Hair follicle dermal papilla cell (primary cell): Measurements from ENCODE around the gene PCDHB13. TPM values are rescaled to one million over a fixed set of nuclear protein-coding genes. Genes with fewer than 3 reads are reported as not detected.

Source experiments
- total RNA-seq: library from RNA; depleted of rRNA; stranded (reverse); fragments of >200 nt; gene quantifications from 2 replicates; pipeline ENCODE4 v1.2.3, GENCODE V29; 2012

The PCDHB13 gene
- 1.2 and 1.3 TPM in 2 replicates for total RNA-seq

DNA sequence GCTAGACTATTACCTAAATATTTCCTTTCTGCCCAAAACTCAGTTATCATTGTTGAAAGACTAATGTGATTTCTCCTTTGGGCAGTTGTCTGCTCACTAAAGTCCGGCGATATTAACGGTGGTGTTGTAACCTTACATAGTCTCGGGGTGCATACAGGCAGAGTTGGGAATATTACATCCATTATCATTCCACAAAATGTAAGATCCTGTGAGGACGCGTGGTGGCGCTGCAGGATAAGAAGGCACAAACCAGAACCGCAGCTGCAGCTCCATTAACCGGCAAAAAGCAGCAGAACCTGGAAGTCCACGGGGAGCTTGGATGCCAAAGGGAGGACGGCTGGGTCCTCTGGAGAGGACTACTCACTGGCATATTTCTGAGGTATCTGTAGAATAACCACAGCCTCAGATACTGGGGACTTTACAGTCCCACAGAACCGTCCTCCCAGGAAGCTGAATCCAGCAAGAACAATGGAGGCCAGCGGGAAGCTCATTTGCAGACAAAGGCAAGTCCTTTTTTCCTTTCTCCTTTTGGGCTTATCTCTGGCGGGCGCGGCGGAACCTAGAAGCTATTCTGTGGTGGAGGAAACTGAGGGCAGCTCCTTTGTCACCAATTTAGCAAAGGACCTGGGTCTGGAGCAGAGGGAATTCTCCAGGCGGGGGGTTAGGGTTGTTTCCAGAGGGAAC, at the start of gene PCDHB13:
Gene PCDHB13 (plus strand): TSS at position 264 of the 684 bp plus-strand sequence. CDS start 205 bp downstream, at position 469.

DNA sequence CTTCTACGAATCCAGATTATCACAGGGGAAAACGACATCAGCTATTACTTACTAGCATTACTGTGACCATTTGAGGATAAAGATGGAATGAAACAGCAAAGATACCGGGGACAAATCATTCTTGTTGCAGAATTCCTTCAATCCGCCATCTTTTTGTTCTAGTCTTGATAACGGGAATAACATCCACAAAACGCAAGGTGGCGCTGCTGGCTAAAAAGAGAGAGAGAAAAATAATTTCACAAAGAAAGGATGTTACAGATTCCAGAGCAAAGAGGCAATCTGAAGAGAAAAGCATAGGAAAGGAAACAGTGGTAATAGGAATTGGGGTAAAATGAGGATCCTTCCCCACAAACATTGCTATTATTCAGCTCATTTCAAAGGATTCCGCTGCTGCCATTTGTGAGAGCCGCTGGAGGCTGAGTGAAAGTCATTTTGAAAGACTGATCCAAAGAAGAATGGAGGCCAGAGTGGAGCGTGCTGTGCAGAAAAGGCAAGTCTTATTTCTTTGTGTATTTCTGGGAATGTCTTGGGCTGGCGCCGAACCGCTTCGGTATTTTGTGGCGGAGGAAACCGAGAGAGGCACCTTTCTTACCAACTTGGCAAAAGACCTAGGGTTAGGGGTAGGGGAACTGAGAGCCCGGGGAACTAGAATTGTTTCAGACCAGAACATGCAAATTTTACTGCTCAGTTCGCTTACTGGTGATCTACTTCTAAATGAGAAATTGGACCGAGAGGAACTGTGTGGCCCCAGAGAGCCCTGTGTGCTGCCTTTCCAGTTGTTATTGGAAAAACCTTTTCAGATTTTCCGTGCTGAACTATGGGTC, 41.1 kb upstream of the PCDHB13 start, which contains the start of gene PCDHB7:
Gene PCDHB7 (plus strand): TSS at position 264 of the 824 bp plus-strand sequence. CDS start 192 bp downstream, at position 456.

DNA sequence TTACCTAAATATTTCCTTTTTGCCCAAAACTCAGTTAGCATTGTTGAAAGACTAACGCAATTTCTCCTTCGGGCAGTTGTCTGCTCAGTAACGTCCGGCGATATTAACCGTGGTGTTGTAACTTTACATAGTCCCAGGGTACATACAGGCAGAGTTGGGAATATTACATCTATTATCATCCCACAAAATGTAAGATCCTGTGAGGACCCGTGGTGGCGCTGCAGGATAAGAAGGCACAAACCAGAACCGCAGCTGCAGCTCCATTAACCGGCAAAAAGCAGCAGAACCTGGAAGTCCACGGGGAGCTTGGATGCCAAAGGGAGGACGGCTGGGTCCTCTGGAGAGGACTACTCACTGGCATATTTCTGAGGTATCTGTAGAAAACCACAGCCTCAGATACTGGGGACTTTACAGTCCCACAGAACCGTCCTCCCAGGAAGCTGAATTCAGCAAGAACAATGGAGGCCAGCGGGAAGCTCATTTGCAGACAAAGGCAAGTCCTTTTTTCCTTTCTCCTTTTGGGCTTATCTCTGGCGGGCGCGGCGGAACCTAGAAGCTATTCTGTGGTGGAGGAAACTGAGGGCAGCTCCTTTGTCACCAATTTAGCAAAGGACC, 36.0 kb upstream of the PCDHB13 start, which contains the start of gene PCDHB8:
Gene PCDHB8 (plus strand): TSS at position 214 of the 615 bp plus-strand sequence. CDS start 245 bp downstream, at position 459.

DNA sequence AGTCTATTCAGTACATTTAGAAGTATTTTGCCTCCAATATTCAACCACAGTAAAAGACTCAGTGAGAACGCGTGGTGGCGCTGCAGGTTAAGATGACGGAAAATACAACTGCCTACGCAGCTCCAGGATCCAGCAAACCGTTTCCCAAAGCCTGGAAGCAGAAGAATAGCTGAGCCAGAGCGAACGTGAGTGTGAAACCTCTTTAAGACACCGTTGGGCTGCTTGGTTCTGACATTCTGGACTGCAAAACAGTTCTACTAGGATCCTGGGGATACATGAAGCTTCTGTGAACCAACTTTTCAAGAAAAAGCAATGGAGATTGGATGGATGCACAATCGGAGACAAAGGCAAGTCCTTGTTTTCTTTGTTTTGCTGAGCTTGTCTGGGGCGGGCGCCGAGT, 31.5 kb upstream of the PCDHB13 start, which contains the start of gene PCDHB16:
Gene PCDHB16 (plus strand): TSS at position 140 of the 400 bp plus-strand sequence. CDS start 173 bp downstream, at position 313.

DNA sequence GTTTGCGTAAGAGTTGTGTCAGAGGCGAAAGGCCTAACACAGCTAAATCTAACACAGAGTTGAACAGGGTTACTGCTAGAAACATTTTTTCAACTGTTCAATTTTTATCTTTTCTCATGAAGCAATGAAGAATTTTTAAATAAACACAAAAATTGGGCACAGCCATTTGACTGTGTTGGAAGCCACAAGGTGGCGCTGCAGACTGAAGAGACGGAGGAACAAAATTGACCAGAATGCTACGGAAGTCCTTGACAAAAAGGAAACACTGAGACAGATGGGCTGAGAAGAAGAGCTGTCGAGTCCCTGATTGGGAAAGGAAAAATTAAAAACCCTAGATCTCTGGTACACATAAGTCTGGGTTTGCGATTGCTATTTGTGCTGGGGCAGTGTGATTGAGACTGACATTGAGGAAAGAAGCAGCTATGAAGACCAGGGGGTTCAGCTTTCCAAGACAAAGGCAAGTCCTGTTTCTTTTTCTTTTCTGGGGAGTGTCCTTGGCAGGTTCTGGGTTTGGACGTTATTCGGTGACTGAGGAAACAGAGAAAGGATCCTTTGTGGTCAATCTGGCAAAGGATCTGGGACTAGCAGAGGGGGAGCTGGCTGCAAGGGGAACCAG, 26.7 kb upstream of the PCDHB13 start, which contains the start of gene PCDHB9:
Gene PCDHB9 (plus strand): TSS at position 265 of the 616 bp plus-strand sequence. CDS start 158 bp downstream, at position 423.

DNA sequence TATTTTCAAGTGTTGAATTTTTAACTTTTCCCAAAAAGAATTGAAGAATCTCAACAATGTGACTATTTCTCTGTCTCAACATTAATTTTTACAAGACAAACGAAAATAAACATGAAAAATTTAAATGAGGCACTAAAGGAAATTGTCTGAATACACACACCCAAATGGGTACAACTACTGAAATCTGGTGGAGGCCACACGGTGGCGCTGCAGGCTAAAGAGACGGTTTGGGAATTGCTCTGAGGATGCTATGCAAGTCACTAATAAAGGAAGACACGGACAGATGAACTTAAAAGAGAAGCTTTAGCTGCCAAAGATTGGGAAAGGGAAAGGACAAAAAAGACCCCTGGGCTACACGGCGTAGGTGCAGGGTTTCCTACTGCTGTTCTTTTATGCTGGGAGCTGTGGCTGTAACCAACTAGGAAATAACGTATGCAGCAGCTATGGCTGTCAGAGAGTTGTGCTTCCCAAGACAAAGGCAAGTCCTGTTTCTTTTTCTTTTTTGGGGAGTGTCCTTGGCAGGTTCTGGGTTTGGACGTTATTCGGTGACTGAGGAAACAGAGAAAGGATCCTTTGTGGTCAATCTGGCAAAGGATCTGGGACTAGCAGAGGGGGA, 21.5 kb upstream of the PCDHB13 start, which contains the start of gene PCDHB10:
Gene PCDHB10 (plus strand): TSS at position 244 of the 616 bp plus-strand sequence. CDS start 200 bp downstream, at position 444.

DNA sequence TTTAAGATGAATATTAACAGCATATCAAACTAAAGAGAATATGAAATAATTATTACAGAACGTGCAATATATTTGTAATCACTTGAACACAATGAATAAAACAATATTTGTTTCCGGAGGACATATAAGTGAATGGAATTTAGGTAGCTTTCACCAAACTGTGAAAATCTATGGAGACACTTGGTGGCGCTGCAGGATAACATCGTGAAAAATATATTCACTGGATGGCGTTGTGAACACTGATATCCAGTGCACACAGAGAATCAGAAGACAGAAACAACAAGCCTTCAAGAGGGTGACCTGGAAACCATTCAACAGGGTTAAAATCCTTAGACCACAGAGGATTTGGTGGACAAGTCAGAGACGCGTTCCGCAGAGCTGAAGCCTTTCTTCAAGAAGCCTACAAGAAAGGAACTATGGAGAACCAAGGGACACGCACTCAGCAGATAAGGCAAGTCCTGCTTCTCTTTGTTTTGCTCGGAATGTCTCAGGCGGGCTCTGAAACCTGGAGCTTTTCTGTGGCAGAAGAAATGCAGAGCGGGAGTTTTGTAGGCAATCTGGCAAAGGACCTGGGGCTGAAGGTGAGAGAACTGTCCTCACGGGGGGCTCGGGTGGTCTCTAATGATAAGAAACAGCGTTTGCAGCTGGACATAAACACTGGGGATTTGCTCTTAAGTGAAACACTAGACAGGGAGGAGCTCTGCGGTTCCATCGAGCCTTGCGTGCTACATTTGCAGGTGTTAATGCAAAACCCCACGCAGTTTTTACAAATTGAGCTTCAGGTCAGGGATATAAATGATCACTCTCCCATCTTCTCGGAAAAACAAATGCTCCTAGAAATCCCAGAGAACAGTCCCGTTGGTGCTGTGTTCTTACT, 14.1 kb upstream of the PCDHB13 start, which contains the start of gene PCDHB11:
Gene PCDHB11 (plus strand): TSS at position 269 of the 877 bp plus-strand sequence. CDS start 148 bp downstream, at position 417.

DNA sequence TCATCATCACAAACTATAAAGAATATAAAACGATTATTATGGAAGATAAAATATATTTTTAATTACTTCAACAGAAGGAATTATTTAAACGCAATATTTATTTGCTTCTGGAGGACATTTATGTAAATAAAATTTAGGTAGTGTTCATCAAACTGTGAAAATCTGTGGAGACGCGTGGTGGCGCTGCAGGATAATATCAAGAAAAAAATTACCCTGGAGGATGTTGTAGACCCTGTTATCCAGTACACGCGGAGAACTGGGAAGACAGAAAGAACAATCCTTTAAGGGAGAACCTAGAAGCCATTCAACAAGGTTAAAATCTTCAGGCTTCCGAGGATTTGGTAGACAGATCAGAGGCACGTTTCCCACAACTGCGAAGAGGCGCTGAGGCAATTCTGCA, 5.2 kb upstream of the PCDHB13 start, which contains the start of gene PCDHB12:
Gene PCDHB12 (plus strand): TSS at position 242 of the 400 bp plus-strand sequence. CDS start 189 bp downstream, outside the sequence.

DNA sequence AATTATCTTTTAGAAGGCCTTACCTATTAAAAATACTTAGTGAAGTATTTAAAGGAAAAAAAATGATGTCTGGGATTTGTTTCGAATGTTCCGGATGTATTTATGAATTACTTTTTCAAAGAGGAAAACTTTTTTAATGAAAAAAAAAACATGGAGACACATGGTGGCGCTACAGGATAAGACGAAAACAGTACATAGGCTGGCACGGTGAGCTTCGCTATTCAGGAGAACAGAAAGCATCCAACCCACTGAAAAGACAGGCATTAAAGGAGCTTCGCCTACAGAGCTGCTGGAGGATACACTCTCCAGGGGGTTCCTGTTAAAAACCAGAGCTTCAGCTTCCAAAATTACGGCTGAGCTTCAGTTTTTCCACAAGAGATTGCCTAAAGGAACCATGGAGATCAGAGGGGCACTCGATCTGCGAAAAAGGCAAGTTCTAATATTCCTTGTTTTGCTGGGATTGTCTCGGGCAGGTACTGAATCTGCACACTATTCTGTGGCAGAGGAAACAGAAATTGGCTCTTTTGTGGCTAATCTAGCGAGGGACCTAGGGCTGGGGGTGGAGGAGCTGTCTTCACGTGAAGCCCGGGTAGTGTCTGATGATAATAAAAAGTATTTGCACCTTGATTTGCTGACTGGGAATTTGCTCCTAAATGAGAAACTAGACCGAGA, 9.5 kb downstream of the PCDHB13 start, which contains the start of gene PCDHB14:
Gene PCDHB14 (plus strand): TSS at position 232 of the 672 bp plus-strand sequence. CDS start 163 bp downstream, at position 395.

DNA sequence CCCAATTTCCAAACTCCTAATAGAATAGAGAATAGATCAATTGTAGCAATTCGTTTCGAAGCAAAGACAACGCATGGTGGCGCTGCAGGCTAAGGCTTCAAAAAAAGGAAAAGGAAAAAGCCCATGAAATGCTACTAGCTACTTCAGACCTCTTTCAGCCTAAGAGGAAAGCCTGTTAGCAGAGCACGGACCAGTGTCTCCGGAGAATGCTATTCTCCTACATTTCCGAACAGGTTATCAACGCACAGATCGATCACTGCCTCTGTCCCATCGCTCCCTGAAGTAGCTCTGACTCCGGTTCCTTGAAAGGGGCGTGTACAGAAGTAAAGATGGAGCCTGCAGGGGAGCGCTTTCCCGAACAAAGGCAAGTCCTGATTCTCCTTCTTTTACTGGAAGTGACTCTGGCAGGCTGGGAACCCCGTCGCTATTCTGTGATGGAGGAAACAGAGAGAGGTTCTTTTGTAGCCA, 31.6 kb downstream of the PCDHB13 start, which contains the start of gene PCDHB15:
Gene PCDHB15 (plus strand): TSS at position 146 of the 468 bp plus-strand sequence. CDS start 184 bp downstream, at position 330.

Other genes starting within 250 kb of the PCDHB13 start
- 0.73 and 1.8 TPM in 2 replicates for gene PCDHAC2, start 247.4 kb upstream of the PCDHB13 start, total RNA-seq
- not detected in 2 replicates for gene PCDHB1, start 162.5 kb upstream of the PCDHB13 start, total RNA-seq
- gene PCDHB2, start 119.3 kb upstream of the PCDHB13 start, total RNA-seq, result 6.8 and 7.0 TPM in 2 replicates
- gene PCDHB3, start 113.4 kb upstream of the PCDHB13 start, total RNA-seq, result 1.2 and 1.8 TPM in 2 replicates
- 0.49 TPM in 2 replicates for gene PCDHB4, start 92.1 kb upstream of the PCDHB13 start, total RNA-seq
- 1.1 and 1.2 TPM in 2 replicates for gene PCDHB5, start 78.7 kb upstream of the PCDHB13 start, total RNA-seq
- gene PCDHB6, start 63.9 kb upstream of the PCDHB13 start, total RNA-seq, result 0.49 and 0.73 TPM in 2 replicates
- 1.1 and 2.1 TPM in 2 replicates for gene PCDHB7, start 41.3 kb upstream of the PCDHB13 start, total RNA-seq
- gene PCDHB8, start 36.1 kb upstream of the PCDHB13 start, total RNA-seq, result 1.2 and 1.5 TPM in 2 replicates
- gene PCDHB16, start 31.5 kb upstream of the PCDHB13 start, total RNA-seq, result 0.81 and 1.8 TPM in 2 replicates
- gene PCDHB9, start 26.8 kb upstream of the PCDHB13 start, total RNA-seq, result 0.97 and 2.2 TPM in 2 replicates
- gene PCDHB10, start 21.6 kb upstream of the PCDHB13 start, total RNA-seq, result 0.81 and 0.97 TPM in 2 replicates
- gene PCDHB11, start 14.3 kb upstream of the PCDHB13 start, total RNA-seq, result 0.73 and 0.81 TPM in 2 replicates
- gene PCDHB12, start 5.2 kb upstream of the PCDHB13 start, total RNA-seq, result 0.32 and 0.97 TPM in 2 replicates
- 0.61 and 1.3 TPM in 2 replicates for gene PCDHB14, start 9.4 kb downstream of the PCDHB13 start, total RNA-seq
- 0.24 and 0.32 TPM in 2 replicates for gene PCDHB15, start 31.5 kb downstream of the PCDHB13 start, total RNA-seq
- 1.3 and 1.9 TPM in 2 replicates for gene SLC25A2, start 90.1 kb downstream of the PCDHB13 start, total RNA-seq
- gene TAF7, start 106.9 kb downstream of the PCDHB13 start, total RNA-seq, result 66.9 and 68.6 TPM in 2 replicates
- gene PCDHGA1, start 116.6 kb downstream of the PCDHB13 start, total RNA-seq, result 1.1 and 1.6 TPM in 2 replicates
- 4.2 and 6.0 TPM in 2 replicates for gene PCDHGA2, start 124.8 kb downstream of the PCDHB13 start, total RNA-seq
- gene PCDHGA3, start 129.9 kb downstream of the PCDHB13 start, total RNA-seq, result 4.9 and 5.7 TPM in 2 replicates
- gene PCDHGB1, start 136.2 kb downstream of the PCDHB13 start, total RNA-seq, result 3.5 and 4.2 TPM in 2 replicates
- gene PCDHGA4, start 141.1 kb downstream of the PCDHB13 start, total RNA-seq, result 7.8 and 8.9 TPM in 2 replicates
- 4.1 and 4.6 TPM in 2 replicates for gene PCDHGB2, start 146.1 kb downstream of the PCDHB13 start, total RNA-seq
- 3.2 and 4.0 TPM in 2 replicates for gene PCDHGA5, start 150.2 kb downstream of the PCDHB13 start, total RNA-seq
- 6.8 and 7.7 TPM in 2 replicates for gene PCDHGB3, start 156.3 kb downstream of the PCDHB13 start, total RNA-seq
- 6.5 and 6.8 TPM in 2 replicates for gene PCDHGA6, start 160.0 kb downstream of the PCDHB13 start, total RNA-seq
- 7.2 and 7.5 TPM in 2 replicates for gene PCDHGA7, start 168.8 kb downstream of the PCDHB13 start, total RNA-seq
- gene PCDHGB4, start 173.8 kb downstream of the PCDHB13 start, total RNA-seq, result 18.0 and 23.0 TPM in 2 replicates
- gene PCDHGA8, start 178.7 kb downstream of the PCDHB13 start, total RNA-seq, result 3.0 and 4.1 TPM in 2 replicates
- 28.4 and 32.7 TPM in 2 replicates for gene PCDHGB5, start 184.0 kb downstream of the PCDHB13 start, total RNA-seq
- 7.1 and 7.3 TPM in 2 replicates for gene PCDHGA9, start 188.9 kb downstream of the PCDHB13 start, total RNA-seq
- 5.0 and 6.1 TPM in 2 replicates for gene PCDHGB6, start 194.1 kb downstream of the PCDHB13 start, total RNA-seq
- 16.7 and 19.1 TPM in 2 replicates for gene PCDHGA10, start 199.1 kb downstream of the PCDHB13 start, total RNA-seq
- 20.2 and 20.3 TPM in 2 replicates for gene PCDHGB7, start 203.8 kb downstream of the PCDHB13 start, total RNA-seq
- 14.6 and 19.8 TPM in 2 replicates for gene PCDHGA11, start 207.1 kb downstream of the PCDHB13 start, total RNA-seq
- gene PCDHGA12, start 216.6 kb downstream of the PCDHB13 start, total RNA-seq, result 23.6 and 37.8 TPM in 2 replicates